HG03558 (cell line): Measurements from ENCODE around the gene CIT.
"Not testable (repeated sequence)": the region's sequence is repeated elsewhere in the genome, so short reads cannot be mapped to it uniquely, and the experiment has no call there.

ENCODE experiments used
- ATAC-seq: cut with Tn5 transposase; IDR thresholded peaks from one replicate; pipeline ENCODE4 v1.9.1; 2021; ENCODE audit warnings: moderate number of reproducible peaks; ENCODE audit not compliant: unreplicated experiment; ENCODE audit errors: extremely low read depth

CIT gene, protein sequence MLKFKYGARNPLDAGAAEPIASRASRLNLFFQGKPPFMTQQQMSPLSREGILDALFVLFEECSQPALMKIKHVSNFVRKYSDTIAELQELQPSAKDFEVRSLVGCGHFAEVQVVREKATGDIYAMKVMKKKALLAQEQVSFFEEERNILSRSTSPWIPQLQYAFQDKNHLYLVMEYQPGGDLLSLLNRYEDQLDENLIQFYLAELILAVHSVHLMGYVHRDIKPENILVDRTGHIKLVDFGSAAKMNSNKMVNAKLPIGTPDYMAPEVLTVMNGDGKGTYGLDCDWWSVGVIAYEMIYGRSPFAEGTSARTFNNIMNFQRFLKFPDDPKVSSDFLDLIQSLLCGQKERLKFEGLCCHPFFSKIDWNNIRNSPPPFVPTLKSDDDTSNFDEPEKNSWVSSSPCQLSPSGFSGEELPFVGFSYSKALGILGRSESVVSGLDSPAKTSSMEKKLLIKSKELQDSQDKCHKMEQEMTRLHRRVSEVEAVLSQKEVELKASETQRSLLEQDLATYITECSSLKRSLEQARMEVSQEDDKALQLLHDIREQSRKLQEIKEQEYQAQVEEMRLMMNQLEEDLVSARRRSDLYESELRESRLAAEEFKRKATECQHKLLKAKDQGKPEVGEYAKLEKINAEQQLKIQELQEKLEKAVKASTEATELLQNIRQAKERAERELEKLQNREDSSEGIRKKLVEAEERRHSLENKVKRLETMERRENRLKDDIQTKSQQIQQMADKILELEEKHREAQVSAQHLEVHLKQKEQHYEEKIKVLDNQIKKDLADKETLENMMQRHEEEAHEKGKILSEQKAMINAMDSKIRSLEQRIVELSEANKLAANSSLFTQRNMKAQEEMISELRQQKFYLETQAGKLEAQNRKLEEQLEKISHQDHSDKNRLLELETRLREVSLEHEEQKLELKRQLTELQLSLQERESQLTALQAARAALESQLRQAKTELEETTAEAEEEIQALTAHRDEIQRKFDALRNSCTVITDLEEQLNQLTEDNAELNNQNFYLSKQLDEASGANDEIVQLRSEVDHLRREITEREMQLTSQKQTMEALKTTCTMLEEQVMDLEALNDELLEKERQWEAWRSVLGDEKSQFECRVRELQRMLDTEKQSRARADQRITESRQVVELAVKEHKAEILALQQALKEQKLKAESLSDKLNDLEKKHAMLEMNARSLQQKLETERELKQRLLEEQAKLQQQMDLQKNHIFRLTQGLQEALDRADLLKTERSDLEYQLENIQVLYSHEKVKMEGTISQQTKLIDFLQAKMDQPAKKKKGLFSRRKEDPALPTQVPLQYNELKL (N-terminal part only)

DNA sequence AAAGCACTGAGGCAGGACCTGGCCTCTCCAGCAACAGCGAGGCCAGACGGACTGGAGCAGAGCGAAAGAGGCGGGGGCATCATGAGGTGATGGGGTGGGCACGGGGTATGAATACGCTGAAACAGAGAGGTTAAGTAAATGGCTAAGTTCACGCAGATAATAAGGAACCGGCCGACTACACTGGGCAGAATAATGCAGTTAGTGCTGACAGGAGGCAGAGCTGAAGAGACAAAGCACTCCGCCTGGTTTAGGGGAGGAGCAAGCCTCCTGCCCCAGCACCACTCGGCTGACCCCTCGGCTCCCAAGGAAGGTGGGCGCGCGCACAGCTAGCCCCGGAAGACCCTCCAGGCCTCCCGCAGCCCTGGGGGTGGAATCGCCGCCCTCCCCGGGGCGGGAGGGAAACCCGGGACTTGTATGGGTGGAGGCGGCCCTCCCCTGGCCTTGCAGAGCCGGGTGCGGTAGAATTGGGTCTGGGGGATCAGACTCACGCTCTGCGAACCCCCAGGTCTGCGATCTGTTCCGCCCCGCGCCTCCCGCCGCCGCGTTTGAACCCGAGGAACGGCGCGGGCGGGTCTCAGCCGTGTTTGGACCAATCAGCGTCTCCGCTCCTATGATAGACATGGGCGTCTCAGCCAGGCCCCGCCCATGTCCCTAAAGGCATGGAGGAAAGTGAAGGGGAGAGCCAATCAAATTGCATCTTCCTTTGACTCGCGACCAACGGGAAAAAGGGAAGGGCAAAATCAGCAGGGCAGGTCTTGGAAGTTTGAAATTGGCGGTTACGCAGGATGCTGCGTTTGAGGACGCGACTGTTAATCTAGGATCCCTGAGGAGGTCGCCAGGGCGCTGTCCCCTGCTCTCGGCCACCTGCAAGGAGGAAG is at the start of gene CIT:
Gene CIT, minus strand, starts transcription at position 560 of the 878 bp plus-strand sequence. CDS start 1,152 bp downstream, outside the sequence.
- peak; percentile 92 for ATAC-seq

DNA sequence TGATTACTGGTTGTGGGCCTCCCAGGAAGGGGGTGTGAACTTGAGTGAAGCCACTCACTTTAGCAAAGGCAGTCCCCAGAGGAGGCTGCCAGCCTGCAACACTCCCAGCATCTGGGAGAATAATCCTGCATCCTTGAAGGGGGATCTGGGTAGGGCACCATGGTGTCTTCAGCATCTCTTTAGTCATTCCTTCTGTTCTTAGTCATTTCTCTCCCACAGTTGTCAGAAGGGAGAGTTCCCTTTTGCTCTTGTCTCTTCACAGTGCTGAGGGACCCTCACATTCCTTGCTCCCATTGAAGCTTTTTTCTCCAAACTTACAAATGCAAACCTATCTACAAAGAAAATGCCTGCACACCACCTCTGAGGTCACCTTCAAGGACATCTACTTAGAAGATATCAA is 48.1 kb upstream of the CIT start:
- ATAC-seq, result no peak

DNA sequence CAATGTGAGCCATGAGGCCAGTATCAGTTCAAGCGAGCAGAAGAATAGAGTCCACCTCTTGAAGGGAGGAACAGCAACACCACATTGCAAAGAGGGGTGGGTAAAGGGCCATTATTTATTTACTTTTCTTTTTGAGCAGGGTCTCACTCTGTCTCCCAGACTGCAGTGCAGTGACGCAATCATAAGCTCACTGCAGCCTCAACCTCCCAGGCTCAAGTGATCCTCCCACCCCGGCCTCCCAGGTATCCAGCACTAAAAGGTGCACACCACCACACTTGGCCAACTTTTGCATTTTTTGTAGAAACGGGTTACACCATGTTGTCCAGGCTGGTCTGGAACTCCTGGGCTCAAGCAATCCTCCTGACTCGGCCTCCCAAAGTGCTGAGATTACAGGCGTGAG is 42.9 kb upstream of the CIT start:
- no peak for ATAC-seq

DNA sequence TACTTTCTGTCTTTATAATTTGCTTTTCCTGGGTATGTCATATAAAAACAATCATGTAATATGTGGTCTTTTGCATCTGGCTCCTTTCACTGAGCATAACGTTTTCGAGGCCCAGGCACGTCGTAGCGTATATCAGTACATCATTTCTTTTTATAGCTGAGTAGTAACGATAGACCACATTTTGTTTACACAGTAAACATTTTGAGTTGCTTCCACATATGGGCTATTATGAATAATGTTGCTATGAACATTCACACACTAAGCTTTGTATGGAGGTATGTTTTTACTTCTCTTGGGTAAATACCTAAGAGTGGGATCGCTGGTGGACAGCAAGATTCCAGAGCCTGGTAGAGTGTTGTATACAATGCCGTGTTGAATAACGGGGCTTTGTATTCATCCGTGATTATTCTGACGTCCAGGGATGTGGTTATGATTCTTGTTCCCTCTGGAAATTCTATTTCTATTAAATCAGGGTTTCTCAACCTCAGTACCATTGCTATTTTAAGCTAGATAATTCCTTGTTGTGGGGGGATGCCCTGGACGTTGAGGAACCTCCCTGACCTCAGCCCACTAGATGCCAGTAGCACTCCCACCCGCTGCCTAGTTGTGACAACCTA is 38.9 kb upstream of the CIT start:
- no peak for ATAC-seq

DNA sequence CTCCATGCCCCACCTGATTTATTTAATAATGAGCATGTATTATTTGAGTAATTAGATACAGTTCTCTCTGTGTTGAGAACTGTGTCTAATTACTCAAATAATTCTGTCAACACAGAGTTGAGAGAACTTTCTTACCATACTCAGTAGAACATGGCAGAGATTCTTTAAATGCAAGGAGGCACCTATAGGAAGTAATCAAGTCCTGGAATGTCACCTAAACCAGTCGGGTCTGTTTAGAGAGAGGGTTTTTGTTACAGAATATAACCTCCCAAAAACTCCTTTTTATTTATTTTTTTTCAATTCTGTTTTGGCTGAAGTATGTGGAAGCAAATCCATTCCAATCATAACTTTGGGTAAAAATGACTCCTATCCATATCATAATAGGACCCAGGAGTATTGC is 37.5 kb upstream of the CIT start:
- ATAC-seq, result no peak

DNA sequence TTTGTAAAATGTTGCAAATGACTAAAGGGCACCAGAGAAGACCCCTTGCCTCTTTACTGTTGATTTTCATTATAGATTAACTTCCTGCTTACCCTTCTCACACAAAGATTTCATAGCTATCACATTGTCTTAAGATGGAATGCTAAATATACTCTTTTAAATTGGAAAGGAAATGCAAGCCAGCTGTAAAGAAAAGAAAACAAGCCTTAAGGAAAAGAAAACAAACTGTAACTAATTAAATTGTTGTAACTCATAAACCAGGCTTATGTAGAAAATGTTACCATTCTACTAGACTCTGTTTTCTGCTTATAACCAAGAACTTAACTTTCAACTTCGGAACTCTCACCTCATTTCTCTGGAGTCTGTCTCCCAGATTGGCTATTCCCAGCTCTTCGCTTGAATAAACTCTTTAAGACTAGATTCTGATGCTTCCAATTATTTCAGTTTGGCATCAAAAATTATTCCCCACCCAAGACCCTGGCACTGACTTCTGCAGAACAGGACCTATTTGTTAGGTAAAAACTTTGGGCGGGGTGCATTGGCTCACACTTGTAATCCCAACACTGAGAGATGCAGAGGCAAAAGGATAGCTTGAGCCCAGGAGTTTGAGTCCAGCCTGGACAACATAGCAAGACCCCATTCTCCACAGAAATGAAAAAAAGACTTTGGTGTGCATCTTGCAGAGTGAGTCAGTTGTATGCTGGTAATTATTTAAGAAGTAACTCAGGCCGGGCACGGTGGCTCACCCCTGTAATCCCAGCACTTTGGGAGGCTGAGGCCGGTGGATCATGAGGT is 36.6 kb upstream of the CIT start:
- no peak for ATAC-seq

DNA sequence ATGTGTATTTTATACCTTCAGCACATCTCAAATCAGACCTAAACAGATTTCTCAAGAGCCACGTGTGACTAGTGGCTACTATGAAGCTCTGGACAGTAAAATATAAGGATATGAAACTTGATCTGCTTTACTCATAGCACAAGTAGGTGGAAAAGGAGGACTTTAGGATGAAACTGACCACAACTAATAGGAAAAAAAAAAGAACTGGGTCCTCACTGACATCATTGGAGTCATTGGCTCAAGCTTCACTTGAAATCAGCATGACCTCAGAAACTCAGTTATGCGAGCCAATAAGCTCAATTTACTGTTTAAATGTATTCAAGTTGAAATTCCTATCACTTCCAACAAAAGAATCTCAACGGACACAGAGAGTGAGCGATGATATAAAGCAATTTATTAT is 34.1 kb upstream of the CIT start:
- no peak for ATAC-seq

DNA sequence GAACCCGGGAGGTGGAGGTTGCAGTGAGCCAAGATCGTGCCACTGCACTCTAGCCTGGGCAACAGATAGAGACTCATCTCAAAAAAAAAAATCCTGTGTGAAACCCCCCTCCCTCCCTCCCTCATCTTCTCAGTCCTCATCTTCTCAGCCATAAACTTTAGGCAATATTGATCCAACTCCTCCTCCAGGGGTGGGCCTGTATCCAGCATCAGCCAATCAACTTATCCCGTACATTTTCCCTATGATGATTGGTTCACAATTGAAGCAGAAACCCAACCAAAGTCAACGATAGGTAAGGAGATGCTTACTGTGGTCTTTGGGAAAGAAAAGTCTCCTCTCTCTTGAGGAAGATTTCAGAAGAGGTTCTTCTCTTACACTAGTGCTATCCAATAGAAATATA is 33.5 kb upstream of the CIT start:
- ATAC-seq, result no peak

DNA sequence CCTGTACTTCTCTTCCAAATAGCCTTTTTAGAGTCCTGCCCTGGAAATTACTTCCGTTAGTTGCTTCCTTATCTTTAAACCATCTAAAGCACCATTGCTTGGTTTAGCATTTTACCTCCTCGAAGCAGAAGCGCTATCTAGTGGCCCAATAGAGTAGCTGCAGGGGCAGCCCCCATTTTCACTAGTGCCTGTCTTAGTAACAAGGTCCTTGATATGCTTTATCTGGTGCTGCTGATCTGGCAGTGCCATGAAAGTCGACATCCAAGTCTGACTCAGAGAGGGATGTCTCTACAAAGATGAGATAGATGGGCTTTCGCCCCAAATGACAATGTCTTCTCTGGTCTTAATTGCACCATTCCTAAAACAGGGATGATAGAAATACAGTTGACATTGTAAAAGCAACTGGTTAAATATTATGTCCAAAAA is 25.0 kb upstream of the CIT start:
- ATAC-seq, result no peak

DNA sequence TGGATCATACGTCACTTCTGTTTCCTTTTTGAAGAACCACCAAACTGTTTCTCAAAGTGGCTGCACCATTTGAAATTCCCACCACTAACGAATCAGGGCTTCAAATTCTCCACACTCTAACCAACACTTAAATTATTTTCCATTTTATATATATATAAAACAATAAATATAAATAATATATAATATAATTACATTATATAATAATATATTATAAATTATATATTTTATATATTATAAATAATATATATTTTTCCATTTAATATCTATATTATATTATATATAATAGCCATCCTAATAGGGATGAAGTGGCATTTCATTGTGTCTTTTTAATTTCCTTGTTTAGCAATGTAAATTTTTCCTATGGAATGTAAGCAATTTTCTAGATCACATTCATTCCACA is 24.6 kb upstream of the CIT start:
- ATAC-seq, result no peak

DNA sequence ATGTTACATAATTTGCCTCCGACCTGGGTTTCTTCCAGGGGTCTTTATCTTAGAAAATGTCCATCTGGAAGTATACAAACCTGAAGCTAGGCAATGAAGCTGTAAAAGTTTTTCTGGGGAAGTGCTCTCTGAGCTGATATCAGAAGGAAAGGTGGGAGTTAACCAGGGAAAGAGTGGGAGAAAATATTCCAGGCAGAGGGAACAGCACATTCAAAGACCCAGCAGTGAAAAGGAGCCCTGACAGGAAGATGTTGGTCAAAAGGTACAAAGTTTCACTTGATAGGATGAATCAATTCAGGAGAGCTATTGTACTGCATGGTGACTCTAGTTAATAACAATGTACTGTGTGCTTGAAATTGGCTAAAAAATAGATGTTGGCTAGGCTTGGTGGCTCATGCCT is 17.8 kb upstream of the CIT start:
- no peak for ATAC-seq

DNA sequence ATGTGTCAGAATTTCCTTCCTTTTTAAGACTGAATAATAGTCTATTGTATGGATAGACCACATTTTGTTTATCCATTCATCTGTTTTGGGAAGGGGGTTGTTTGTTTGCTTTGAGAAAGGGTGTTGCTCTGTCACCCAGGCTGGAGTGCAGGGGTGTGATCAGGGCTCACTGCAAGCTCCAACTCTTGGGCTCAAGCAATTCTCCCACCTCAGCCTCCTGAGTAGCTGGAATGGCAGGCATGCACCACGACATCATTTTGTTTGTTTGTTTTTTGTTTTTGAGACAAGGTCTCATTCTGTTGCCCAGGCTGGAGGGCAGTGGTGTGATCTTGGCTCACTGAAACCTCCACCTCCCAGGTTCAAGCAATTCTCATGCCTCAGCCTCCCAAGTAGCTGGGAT is 15.5 kb upstream of the CIT start:
- not testable (repeated sequence) for ATAC-seq

DNA sequence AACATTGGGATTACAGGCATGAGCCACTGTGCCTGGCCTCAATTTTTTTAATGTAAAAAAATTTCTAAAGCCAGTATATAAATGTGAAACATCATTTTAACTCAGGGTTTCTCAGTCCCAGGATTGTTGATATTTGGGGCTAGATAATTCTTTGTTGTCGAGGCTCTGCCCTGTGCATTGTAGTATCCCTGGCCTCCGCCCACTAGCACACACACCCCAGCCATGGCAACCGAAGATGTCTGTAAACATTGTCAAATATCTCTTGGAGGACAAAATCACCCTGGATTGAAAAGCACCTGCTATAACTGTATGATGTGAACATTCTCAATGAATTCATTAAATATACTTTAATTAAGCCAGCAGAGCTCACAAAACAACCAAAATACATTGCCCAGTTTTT is 8.4 kb upstream of the CIT start:
- no peak for ATAC-seq

DNA sequence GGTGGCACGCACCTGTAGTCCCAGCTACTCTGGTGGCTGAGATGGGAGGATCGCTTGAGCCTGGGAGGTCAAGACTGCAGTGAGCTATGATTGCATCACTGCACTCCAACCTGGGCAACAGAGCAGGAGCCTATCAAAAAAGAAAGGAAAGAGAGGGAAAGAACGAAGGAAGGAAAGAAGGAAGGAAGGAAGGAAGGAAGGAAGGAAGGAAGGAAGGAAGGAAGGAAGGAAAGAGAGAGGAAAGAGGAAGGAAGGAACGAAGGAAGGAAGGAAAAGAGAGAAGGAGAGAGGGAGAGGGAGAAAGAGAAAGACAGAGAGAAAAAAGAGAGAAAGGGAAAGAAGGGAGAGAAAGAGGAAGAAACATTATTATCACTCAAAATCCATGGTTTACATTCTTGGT is 6.7 kb upstream of the CIT start:
- ATAC-seq, result not testable (repeated sequence)

DNA sequence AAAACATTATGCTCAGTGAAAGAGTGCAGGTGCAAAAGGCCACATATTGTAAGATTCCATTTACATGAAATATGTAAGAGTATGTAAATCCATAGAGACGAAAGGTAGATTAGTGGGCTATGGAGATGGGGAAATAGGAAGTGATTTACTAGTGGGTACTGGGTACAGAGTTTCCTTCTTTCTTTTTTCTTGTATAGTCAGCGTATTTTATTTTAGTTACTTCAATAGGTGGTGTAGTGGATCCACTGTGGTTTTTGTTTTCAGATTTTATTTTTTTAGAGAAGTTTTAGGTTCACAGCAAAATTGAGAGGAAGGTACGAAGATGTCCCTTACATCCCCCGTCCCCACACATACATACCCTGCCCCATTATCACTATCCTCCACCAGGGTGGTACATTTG is 6.1 kb upstream of the CIT start:
- no peak for ATAC-seq

DNA sequence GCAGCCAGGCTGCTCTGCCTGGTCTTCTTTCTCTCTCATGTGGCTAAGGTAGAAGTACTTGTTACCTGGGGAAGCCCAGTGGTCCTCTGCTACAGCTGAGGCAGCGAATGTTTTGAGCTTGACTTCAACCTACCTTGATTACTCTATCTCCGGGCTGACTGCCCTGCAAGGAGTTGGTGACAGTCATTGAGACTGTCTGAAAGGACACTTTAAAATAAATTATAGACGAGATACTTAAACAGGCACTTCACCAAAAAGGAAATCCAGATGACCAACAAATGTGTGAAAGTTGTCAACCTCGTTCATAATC is 474 bp upstream of the CIT start:
- ATAC-seq, result no peak

DNA sequence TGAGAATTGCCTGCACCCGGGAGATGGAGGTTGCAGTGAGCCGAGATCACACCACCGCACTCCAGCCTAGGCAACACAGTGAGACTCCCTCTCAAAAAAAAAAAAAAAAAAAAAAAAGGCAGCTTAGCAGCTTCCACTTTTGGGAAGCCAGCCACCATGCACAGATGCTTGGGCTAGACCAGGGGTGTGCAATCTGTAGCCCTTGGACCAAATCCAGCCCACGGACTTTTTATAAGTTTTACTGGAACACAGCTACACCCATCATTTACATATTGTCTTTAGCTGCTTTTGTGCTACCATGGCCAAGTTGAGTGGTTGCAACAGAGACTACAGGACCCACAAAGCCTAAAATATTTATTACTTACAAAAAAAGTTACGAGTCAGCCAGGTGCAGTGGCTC is 6.7 kb downstream of the CIT start:
- ATAC-seq, result no peak

DNA sequence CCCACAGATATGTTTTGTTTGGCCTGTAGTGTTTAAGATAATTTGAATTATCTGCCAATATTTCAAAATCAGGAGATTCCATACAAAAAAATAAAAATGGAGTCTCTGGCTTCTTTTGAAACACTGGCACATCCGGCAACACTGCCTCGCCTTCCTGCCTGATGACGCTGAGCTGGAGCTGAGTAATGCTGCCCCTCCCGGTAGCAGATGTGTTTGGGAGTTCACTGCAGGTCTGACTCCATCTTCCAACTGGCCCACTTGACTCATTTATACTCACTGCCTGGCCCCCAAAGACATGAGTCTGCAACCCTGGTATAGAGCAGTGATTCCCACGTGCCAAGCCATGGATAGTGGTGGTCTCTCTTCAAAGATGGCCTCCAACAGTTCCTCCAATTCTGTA is 7.4 kb downstream of the CIT start:
- ATAC-seq, result no peak

DNA sequence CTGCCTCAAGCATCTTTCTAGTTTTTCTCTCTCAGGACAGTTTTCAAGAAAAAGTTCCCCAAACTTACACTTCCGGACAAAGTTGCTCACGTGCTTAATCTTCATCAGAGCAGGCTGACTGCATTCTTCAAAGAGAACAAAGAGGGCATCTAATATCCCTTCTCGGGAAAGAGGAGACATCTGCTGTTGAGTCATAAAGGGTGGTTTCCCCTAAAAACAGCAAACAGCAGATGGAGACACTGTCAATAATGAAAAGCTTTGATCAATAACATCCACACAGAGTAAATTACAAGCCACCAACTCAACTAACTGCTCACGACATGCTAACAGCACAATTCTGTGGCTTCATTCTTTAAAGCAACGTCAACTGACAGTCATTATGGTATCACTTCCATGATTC is 8.1 kb downstream of the CIT start:
- ATAC-seq, result no peak
